Activated naive CD4-positive, alpha-beta T cell treated with anti-CD3 and anti-CD28 coated beads, Interleukin-2, amount 10 ng/mL, durations not matched to agents 7 days and 5 days (primary cell): Measurements from ENCODE around the gene UBP1.
"Not testable (repeated sequence)": the region's sequence is repeated elsewhere in the genome, so short reads cannot be mapped to it uniquely, and the experiment has no call there.

Experiments used
- CTCF ChIA-PET: fragments of 350-600 bp; sonication (Branson Sonifier 250); formaldehyde crosslinking; loops from one replicate; lab custom pipeline; 2021; ENCODE audit warnings: antibody characterized with exemption; lab: Charles Lee
- DNase-seq: peaks from one replicate; pipeline ENCODE4 v3.0.0-alpha.2; 2020
- H3K27ac Mint-ChIP-seq: one replicate; pipeline ENCODE4 v1.8.0; 2021; ENCODE audit warnings: mild to moderate bottlenecking, moderate library complexity, mixed read lengths
- H3K27me3 Mint-ChIP-seq: one replicate; pipeline ENCODE4 v1.8.0; 2021; ENCODE audit warnings: mild to moderate bottlenecking, mixed read lengths
- H3K36me3 Mint-ChIP-seq: one replicate; pipeline ENCODE4 v1.8.0; 2021; ENCODE audit warnings: mixed read lengths
- H3K4me1 Mint-ChIP-seq: one replicate; pipeline ENCODE4 v1.8.0; 2021; ENCODE audit warnings: mixed read lengths
- H3K4me3 Mint-ChIP-seq: one replicate; pipeline ENCODE4 v1.8.0; 2021; ENCODE audit warnings: mild to moderate bottlenecking, moderate library complexity, mixed read lengths
- H3K9me3 Mint-ChIP-seq: one replicate; pipeline ENCODE4 v1.8.0; 2021; ENCODE audit warnings: mixed read lengths

The UBP1 gene

GRCh38 chr3:33425453-33425852 lies 14.8 kb downstream of the UBP1 start:
- Mint-ChIP-seq H3K27me3 (no peaks in the 10 kb centered on the region), H3K4me1 (peaks cover 22% of the 10 kb centered on the region), H3K27ac (no peak overlapping the region), H3K36me3 (peaks cover 34% of the 10 kb centered on the region), H3K9me3 (no peaks in the 10 kb centered on the region), H3K4me3 (no peak overlapping the region)
- CTCF ChIA-PET: no interaction called here
- no peak for DNase-seq

DNA sequence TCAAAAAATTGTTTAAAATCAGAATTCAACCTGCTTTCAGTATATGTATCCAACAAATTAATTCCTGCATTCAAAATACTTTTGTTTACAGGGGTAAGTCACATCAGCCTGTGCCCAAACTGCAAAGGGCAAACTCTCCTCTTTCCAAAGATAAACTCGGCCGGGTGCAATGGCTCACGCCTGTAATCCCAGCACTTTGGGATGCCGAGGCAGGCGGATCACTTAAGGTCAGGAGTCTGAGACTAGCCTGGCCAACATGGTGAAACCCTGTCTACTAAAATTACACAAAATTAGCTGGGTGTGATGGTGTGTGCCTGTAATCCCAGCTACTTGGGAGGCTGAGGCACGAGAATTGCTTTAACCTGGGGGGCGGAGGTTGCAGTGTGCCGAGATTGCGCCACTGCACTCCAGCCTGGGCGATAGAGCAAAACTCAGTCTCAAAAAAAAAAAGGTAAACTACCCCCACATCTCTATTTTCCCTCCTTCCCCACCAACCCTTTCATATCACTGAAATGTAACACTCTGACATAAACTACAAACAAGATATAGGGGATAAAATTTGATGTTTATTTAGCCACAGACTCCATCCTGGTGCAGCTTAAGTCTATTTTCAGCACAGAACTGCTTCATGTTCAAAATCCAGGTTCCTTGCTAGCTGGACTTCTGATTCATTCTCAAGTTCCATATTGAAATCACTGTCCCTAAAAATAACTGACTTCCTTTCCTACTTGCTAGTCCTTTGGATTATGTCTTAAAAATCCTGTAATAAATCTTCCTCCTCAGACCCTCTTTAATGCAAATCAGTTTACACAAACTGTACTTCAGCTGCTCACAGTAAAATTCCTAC lies 15.4 kb downstream of the UBP1 start:
- CTCF ChIA-PET: no interaction called here
- no peaks in the 10 kb centered on the region for H3K9me3 Mint-ChIP-seq
- peaks cover 37% of the 10 kb centered on the region for H3K36me3 Mint-ChIP-seq
- H3K27ac Mint-ChIP-seq: no peak overlapping the region
- H3K4me1 Mint-ChIP-seq: peaks cover 20% of the 10 kb centered on the region
- no peak for DNase-seq
- no peaks in the 10 kb centered on the region for H3K27me3 Mint-ChIP-seq
- H3K4me3 Mint-ChIP-seq: no peak overlapping the region

DNA sequence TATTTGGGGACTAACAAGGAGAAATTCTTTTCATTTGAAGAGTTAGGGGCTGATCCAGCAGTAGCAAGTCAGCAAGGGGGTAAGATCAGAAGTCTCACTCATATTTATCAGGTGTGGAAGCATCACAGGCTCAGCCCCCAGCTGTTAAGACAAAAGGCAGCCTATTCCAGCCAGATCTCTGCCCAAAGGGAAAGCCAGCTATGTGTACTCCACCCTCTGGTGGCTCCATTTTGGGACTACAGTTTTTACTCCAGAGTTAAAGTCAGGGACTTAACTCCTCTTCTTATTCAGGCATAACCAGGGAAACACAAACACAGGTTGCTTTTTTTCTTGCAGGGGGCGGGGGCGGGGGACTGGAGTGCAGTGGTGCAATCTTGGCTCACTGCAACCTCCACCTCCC lies 19.2 kb downstream of the UBP1 start:
- no peaks in the 10 kb centered on the region for H3K9me3 Mint-ChIP-seq
- DNase-seq: no peak
- CTCF ChIA-PET: no interaction called here
- no peaks in the 10 kb centered on the region for H3K27me3 Mint-ChIP-seq
- H3K27ac Mint-ChIP-seq: no peak overlapping the region
- peaks cover 14% of the 10 kb centered on the region for H3K4me1 Mint-ChIP-seq
- H3K36me3 Mint-ChIP-seq: peaks cover 58% of the 10 kb centered on the region
- no peak overlapping the region for H3K4me3 Mint-ChIP-seq

GRCh38 chr3:33419948-33420347 lies 20.3 kb downstream of the UBP1 start:
- CTCF ChIA-PET: no interaction called here
- peak overlapping the region; percentile 42 for H3K27ac Mint-ChIP-seq
- H3K4me1 Mint-ChIP-seq: peaks cover 14% of the 10 kb centered on the region
- no peak for DNase-seq
- H3K36me3 Mint-ChIP-seq: peaks cover 61% of the 10 kb centered on the region
- no peaks in the 10 kb centered on the region for H3K27me3 Mint-ChIP-seq
- no peaks in the 10 kb centered on the region for H3K9me3 Mint-ChIP-seq
- no peak overlapping the region for H3K4me3 Mint-ChIP-seq

DNA sequence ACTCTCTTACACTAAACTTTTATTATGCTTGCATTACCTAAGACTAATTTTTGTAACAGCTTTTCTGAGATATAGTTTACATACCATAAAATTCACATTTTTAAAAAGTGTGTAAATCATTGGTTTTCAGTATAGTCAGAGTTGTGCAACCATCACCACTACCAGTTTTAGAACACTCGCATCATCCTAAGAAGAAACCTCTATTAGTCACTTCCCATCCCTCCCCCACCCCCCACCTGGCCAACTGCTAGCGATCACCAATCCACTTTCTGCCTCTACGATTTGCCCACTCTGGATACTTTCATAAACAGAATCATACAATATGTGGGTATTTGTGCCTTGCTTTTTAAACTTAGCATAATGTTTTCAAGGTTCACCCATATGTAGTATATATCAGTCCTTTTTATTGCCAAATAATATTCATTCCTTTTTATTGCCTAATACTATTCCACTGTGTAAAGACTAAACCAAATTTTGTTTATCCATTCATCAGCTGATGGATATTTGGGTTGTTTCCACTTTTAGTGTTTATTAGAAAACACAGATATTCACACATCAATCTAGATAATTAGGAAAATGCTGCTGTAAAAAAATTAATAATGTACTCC lies 23.0 kb downstream of the UBP1 start:
- DNase-seq: no peak
- Mint-ChIP-seq H3K4me1 (peaks cover 14% of the 10 kb centered on the region), H3K27me3 (no peaks in the 10 kb centered on the region), H3K27ac (no peak overlapping the region), H3K9me3 (no peaks in the 10 kb centered on the region), H3K4me3 (no peak overlapping the region), H3K36me3 (peaks cover 60% of the 10 kb centered on the region)
- CTCF ChIA-PET: no interaction called here

DNA sequence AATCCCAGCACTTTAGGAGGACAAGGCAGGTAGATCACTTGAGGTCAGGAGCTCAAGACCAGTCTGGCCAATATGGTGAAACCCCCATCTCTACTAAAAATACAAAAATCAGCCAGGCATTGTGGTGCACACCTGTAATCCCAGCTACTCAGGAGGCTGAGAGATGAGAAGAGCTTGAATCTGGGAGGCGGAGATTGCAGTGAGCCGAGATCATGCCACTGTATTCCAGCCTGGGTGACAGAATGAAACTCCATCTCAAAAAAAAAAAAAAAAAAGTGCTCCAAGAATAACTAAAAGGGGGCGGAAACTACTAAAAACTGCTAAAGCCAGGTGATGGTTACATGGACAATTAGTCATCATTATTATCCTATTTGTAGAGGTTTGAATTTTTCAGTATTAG lies 29.4 kb downstream of the UBP1 start:
- DNase-seq, H3K9me3 Mint-ChIP-seq, H3K4me1 Mint-ChIP-seq, H3K27ac Mint-ChIP-seq, H3K4me3 Mint-ChIP-seq, H3K27me3 Mint-ChIP-seq: not testable (repeated sequence)
- CTCF ChIA-PET: interaction anchor here (1.7 kb wide), 1 partner anchor 38 kb away, joined by 5 read pairs; no protein-coding TSS in a partner anchor
- peaks cover 62% of the 10 kb centered on the region for H3K36me3 Mint-ChIP-seq

DNA sequence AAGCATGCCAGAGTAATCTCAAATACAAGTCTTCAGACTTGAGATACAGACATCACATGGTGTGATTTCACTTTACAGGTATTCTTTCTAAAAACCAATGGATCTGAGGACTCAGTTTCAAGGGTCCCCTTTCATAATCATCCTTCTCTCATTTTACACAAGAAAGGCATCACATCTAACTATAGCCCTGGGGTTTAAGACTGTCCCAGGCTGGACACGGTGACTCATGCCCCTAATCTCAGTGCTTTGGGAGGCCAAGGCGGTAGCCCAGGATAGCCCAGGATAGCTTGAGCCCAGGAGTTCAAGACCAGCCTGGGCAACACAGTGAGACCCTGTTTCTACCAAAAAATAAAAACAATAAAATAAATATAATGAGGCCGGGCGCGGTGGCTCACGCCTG lies 36.4 kb downstream of the UBP1 start:
- no peak for DNase-seq
- no peaks in the 10 kb centered on the region for H3K27me3 Mint-ChIP-seq
- no peak overlapping the region for H3K27ac Mint-ChIP-seq
- peaks cover 42% of the 10 kb centered on the region for H3K36me3 Mint-ChIP-seq
- H3K9me3 Mint-ChIP-seq: no peaks in the 10 kb centered on the region
- H3K4me3 Mint-ChIP-seq: no peak overlapping the region
- CTCF ChIA-PET: no interaction called here
- H3K4me1 Mint-ChIP-seq: no peaks in the 10 kb centered on the region

DNA sequence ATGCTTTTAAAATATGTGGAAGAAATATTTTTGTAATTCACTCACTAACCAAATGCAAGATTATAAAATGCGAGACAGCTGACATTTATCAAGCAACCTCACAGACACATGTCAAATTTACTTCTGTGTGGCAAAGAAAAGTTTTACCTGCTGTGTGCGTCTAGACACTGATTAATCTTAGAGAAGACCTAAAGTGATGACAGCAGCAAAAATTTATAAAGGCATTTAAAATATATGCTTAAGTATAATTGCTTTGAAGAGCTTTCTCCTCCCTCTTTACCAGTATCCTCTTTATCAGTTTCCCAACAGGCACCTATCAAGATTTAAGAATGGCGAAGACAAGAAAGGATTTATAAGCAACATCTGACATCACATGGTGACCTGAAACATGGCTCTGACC lies 37.3 kb downstream of the UBP1 start:
- CTCF ChIA-PET: no interaction called here
- H3K27me3 Mint-ChIP-seq: no peaks in the 10 kb centered on the region
- no peak overlapping the region for H3K27ac Mint-ChIP-seq
- H3K4me1 Mint-ChIP-seq: no peaks in the 10 kb centered on the region
- no peak for DNase-seq
- no peaks in the 10 kb centered on the region for H3K9me3 Mint-ChIP-seq
- H3K4me3 Mint-ChIP-seq: no peak overlapping the region
- H3K36me3 Mint-ChIP-seq: peaks cover 40% of the 10 kb centered on the region

DNA sequence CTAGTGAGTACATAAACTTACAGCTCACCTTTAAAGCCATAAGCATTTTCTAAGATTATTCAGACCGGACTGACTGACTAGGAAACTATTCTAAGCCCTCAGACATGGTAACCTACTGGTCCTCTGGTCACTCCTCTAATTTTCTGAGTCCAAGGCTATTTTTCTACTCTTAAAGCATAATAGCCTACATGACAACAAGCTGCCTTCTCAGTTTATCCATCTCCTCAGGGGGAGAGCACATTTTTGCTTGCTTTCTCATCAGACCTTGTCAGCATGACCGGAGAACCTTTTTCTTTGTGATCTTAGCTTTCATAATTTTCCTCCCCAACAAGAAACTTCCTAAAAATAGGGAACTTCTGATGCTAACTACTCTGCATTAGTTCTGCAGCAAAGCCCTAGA lies 38.4 kb downstream of the UBP1 start:
- no peak for DNase-seq
- Mint-ChIP-seq H3K4me1 (no peaks in the 10 kb centered on the region), H3K4me3 (no peak overlapping the region), H3K27me3 (no peaks in the 10 kb centered on the region), H3K9me3 (no peaks in the 10 kb centered on the region), H3K27ac (no peak overlapping the region), H3K36me3 (peaks cover 42% of the 10 kb centered on the region)
- CTCF ChIA-PET: interaction anchor here (2.2 kb wide), 1 partner anchor 29 kb away, joined by 6 read pairs; no protein-coding TSS in a partner anchor

DNA sequence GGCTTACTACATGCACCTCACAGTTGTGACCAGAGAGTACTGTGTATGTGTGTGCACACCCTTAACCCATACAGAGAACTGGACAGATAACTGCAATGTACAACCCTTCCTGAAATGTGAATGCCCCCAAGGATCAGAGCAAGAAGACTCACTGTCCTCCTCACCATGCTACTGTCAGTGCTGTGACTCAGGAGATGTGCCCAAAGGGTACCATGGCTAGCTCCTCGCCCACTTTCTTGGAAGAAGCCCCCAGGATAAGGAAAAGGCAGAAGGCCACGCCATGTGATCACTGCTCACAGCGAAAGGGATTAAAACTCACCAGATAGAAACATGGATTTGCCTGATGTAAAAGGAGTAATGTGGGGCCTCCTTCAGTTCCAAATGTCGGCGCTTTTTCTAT lies 41.8 kb downstream of the UBP1 start:
- Mint-ChIP-seq H3K9me3 (no peaks in the 10 kb centered on the region), H3K4me1 (no peaks in the 10 kb centered on the region), H3K27me3 (no peaks in the 10 kb centered on the region), H3K27ac (no peak overlapping the region), H3K36me3 (peaks cover 54% of the 10 kb centered on the region), H3K4me3 (no peak overlapping the region)
- DNase-seq: no peak
- CTCF ChIA-PET: interaction anchor here (2.4 kb wide), 1 partner anchor 26 kb away, joined by 8 read pairs; no protein-coding TSS in a partner anchor

DNA sequence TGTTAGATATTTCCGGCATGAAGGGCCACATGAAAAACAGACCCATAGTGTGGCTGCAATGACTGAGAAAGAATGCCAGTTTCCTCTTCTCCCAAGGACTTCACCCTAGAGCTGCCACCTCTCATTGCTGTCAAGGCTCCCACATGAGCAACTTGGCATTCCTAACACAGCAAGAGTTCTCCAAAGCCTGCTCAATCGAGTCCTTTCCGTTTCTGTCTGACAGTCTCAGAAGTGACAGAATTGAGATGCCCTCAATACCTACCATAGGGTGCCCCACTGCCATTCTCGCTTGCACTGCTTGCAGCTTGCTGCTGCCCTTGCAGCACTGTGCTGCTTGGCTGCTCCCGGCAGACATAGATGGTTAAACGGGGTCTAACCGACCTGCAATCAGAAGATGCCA lies 44.3 kb downstream of the UBP1 start:
- peaks cover 11% of the 10 kb centered on the region for H3K4me1 Mint-ChIP-seq
- peaks cover 70% of the 10 kb centered on the region for H3K36me3 Mint-ChIP-seq
- CTCF ChIA-PET: interaction anchor here (1.3 kb wide), 1 partner anchor 10 kb away, joined by 4 read pairs; no protein-coding TSS in a partner anchor
- no peak overlapping the region for H3K27ac Mint-ChIP-seq
- no peaks in the 10 kb centered on the region for H3K27me3 Mint-ChIP-seq
- DNase-seq: no peak
- no peaks in the 10 kb centered on the region for H3K9me3 Mint-ChIP-seq
- no peak overlapping the region for H3K4me3 Mint-ChIP-seq

DNA sequence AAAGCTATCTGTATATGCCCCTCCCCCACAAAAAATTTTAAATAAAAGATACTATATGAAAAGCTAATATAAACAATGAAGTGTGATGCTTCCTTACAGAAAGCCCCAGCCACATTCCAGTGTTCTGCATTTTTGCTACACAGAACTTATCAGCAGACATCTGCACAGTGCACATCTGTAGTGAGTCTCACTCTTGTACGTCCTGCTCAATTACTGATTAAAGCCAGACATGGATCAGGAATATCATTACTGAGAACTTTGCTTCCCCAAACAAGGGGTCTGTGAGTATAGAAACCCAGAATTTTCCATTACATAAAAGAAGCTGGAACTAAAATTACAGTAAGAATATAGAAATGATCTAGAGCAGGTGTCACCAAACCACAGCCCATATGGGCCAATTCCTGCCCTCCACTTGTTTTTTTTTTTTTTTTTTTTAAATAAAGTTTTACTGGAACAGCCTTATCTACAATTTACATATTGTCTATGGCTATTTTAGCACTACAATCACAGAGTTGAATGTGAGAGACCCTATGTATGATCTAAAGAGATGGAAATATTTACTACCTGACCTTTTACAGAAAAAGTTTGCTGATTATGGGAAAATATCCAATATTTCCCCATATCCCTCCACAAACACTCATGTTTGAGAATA lies 45.7 kb downstream of the UBP1 start:
- CTCF ChIA-PET: interaction anchor here (1.1 kb wide), 1 partner anchor 22 kb away, joined by 3 read pairs; no protein-coding TSS in a partner anchor

DNA sequence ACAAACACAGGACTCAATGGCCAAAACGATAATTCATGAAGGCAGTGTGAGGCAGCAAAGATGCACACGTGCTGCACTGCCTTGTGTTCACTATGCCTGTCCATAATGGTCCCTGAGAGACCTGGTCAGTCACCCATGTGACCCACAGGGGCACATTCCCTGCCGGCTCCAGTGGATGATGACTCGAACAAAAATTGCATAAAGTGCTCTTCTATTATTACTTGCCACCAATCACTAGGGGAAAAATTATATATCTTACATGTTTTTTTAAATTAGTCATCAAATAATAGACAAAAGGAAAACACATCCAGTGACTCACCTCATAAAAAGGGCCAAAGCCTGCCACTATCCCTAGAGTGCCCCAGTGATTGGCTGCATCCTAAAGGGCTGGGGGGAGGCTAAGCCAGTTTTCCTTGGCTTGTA lies 47.5 kb downstream of the UBP1 start:
- DNase-seq: no peak
- Mint-ChIP-seq H3K27me3 (no peaks in the 10 kb centered on the region), H3K36me3 (peaks cover 65% of the 10 kb centered on the region), H3K4me1 (peaks cover 11% of the 10 kb centered on the region), H3K9me3 (no peaks in the 10 kb centered on the region), H3K27ac (no peak overlapping the region), H3K4me3 (no peak overlapping the region)
- CTCF ChIA-PET: no interaction called here

More for the DNA sequence above, 45.7 kb downstream of the UBP1 start:
- H3K36me3 Mint-ChIP-seq: peaks cover 74% of the 10 kb centered on the region
- H3K9me3 Mint-ChIP-seq: no peaks in the 10 kb centered on the region
- H3K4me1 Mint-ChIP-seq: peaks cover 11% of the 10 kb centered on the region
- no peak overlapping the region for H3K4me3 Mint-ChIP-seq
- H3K27ac Mint-ChIP-seq: no peak overlapping the region
- no peak for DNase-seq
- no peaks in the 10 kb centered on the region for H3K27me3 Mint-ChIP-seq

DNA sequence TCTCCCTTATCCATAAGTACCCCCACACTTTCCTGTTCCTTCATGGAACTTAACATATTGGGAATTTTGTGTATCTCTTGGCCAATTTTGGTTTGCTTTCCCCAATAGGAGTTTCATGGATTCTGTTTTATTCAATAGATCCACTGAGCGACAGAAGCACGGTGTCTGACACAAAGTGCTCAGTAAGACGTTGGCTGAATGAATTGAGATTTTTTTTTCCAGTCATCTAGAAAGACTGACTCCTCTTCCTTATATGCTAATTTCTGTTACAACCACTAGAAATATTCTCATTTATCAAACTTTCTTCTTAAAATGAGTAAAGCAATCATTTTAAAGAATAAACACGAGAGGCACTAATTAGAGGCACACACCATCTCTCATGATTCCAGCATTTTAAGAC lies 48.1 kb downstream of the UBP1 start:
- Mint-ChIP-seq H3K27ac (no peak overlapping the region), H3K9me3 (no peaks in the 10 kb centered on the region), H3K4me1 (peaks cover 11% of the 10 kb centered on the region), H3K4me3 (no peak overlapping the region), H3K36me3 (peaks cover 59% of the 10 kb centered on the region), H3K27me3 (no peaks in the 10 kb centered on the region)
- CTCF ChIA-PET: no interaction called here
- DNase-seq: no peak
